GM13977 (cell line): Measurements from ENCODE around the gene KEAP1.
A peak's percentile ranks its signal among the peaks of the same experiment; 100 is the strongest.

Experiments used
- DNase-seq: peaks from one replicate; pipeline ENCODE4 v3.0.0; 2012; ENCODE audit warnings: low spot score
- in situ Hi-C: fragments of 300-500 bp; cut with MboI; formaldehyde crosslinking; loops from one replicate; pipeline ENCODE4 v1.12.0; 2022; ENCODE audit warnings: low sequenced_read_pairs, low pct_unique_long_range_greater_than_20kb, mixed read lengths, inconsistent platforms; ENCODE audit not compliant: unreplicated experiment
- TF ChIP-seq, protein P1 (sequence below): IDR thresholded peaks from 2 replicates; pipeline ENCODE4 v1.5.1; 2012; ENCODE audit warnings: mild to moderate bottlenecking, control low read depth; ENCODE audit not compliant: insufficient read depth; ENCODE audit errors: extremely low read depth, missing control alignments

The KEAP1 gene

DNA sequence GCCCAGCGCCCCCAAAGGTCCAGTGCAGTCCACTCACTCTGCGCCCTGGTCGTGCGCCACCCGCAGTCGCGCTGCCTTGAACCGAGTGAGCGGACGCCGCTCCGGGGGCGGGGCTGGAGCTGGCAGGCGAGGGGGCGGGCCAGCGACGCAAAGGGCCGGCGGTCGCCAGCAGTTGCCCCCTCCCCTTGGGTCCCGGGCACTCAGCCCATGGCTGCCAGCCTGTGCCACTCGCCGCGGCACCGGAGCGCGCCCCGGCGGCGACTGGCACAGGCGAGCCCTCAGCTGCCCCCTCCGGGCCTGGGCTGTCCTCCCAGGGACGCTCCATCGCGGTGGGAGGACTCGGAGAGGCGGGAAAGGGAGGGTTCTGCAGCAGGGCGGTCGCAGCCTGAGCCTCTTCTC is 14.2 kb upstream of the KEAP1 start, which contains the start of gene S1PR5:
Gene S1PR5, minus strand, starts transcription at position 87 of the 399 bp plus-strand sequence. CDS start 2,436 bp downstream, outside the sequence.
- TF ChIP-seq, protein P1, sequence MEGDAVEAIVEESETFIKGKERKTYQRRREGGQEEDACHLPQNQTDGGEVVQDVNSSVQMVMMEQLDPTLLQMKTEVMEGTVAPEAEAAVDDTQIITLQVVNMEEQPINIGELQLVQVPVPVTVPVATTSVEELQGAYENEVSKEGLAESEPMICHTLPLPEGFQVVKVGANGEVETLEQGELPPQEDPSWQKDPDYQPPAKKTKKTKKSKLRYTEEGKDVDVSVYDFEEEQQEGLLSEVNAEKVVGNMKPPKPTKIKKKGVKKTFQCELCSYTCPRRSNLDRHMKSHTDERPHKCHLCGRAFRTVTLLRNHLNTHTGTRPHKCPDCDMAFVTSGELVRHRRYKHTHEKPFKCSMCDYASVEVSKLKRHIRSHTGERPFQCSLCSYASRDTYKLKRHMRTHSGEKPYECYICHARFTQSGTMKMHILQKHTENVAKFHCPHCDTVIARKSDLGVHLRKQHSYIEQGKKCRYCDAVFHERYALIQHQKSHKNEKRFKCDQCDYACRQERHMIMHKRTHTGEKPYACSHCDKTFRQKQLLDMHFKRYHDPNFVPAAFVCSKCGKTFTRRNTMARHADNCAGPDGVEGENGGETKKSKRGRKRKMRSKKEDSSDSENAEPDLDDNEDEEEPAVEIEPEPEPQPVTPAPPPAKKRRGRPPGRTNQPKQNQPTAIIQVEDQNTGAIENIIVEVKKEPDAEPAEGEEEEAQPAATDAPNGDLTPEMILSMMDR: no peak
- peak; percentile 34 for DNase-seq
- in situ Hi-C loops: no loop called here

DNA sequence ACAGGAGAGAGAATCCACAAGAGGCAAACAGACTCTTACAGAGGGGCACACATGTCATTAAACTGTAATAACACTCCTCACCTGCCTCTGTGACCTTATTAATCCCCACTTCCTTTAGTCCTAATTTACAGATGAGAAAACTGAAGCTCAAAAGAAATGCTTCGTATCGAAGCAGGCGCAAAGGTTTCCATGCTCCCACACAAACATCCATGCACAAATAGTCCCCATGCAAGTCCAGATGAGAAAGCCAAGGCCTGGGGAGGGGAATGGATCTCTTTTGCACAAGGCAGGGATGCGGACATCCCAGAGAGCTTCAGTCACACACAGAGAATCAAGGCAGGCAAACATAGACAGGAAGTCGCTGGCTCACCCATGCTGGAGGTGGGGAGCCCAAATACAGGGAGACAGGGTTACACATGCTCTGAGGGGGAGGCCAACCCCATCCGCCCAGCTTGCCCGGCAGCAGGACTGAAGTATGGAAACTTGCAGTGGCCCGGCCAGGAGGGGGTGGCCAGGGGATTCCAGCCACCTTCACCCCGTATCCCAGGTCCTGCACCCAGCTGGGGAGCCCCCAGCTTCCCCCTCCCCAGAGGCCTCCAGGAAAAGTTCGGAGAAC is 13.6 kb upstream of the KEAP1 start:
- TF ChIP-seq, protein P1: no peak
- peak; percentile 29 for DNase-seq
- in situ Hi-C loops: no loop called here

DNA sequence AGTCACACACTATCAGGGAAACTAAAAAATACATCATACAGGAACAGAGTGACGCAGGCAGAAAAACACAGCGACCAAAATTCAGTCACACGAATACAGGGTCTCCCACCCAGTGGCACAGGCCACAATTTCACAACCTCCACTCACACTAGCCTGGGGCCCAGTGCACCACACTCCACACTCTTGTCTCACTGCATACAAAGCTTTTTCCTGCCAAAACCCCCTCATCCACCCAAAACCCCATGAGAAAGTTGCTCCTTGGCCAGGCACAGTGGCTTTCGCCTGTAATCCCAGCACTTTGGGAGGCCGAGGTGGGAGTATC is 12.9 kb upstream of the KEAP1 start:
- in situ Hi-C loops: no loop called here
- DNase-seq: peak; percentile 22
- TF ChIP-seq, protein P1: no peak

DNA sequence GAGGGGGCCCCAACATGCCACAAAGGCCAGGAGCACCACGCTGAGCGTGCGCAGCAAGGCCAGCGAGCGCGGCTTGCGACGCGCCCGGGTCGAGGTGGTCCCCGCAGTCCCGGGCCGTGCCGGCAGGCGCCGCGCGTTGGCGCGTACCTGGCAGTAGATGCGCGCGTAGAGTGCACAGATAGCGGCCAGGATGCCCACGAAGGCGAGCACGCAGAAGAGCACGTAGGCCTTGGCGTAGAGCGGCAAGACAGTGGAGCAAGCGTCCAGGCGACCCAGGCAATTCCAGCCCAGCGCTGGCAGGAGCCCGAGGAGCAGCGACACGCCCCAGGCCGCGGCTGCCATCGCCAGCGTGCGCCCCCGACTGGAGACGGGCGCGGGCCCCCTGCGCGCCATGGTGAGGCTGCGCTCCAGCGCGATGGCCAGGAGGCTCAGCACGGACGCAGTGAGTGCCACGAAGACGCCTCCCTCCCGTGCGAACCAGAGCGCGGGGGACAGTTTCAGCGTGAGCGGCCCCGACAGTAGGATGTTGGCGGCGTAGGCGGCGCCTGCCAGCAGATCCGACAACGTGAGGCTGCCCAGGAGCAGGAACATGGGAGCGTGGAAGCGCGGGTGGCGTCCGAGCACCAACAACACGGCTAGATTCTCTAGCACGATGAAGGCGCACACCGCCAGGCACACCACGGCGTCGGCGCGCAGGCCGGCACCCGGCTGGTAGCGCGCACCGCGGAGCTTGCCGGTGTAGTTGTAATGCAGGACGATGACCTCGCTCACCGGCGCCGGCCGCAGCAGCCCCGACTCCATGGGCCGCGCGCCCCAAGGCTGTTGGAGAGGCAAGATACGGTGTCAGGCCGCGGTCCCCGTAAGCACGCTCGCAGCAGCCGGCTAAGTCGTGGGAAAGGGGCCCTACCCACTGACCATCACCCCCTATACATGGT is 11.3 kb upstream of the KEAP1 start:
- DNase-seq: peak; percentile 57
- TF ChIP-seq, protein P1: no peak
- in situ Hi-C loops: no loop called here

DNA sequence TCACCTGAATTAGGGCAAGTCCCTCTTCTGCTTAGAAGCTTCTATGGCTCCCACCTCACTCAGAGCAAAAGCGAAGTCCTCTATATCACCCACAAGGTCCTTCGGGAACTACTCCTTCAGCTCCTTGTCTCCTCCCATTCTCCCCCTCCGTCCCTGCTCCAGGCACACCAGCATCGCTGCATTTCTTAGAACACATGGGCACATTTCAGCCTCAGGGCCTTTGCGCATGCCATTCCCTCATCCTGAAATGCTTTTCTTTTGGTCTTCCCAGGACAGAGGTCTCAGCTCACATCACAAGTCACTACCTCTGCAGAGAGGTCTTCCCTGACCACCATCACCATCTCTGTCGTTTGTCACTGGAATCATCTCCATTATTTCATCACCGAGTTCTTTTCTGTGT is 10.1 kb upstream of the KEAP1 start:
- peak; percentile 24 for DNase-seq
- TF ChIP-seq, protein P1: no peak
- in situ Hi-C loops: no loop called here

DNA sequence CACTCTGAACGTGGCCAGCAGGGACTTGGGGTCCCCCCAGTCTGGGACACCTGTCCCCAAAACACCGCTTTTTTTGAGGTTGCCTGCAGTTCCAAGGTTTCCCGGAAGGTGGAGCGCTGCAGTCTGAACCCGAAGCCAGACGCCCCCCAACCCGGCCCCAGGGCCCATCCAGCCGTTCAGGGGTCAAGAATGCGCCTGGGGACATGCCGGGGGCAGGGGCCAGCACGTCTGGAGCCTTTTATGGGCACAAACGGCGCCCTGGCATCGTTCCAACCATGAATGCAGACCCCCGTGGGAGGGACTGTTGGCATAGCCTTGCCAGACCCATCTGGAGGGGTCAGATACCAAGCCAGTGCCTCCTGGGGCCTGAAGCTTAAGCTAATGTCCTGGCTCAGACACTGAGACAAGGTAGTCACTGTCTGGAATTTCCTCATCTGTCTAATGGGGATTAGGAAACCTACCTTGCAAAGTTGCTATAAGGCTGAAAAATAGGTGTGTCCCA is 7.2 kb upstream of the KEAP1 start:
- TF ChIP-seq, protein P1: peak; percentile 72
- peak; percentile 82 for DNase-seq
- in situ Hi-C loops: no loop called here
